ENCODE data around the gene TMEM184C. TPM values are rescaled to one million over a fixed set of nuclear protein-coding genes. Genes with fewer than 3 reads are reported as not detected.

TMEM184C gene
- total RNA-seq, 1 experiment from 2014 or later: 43.8 TPM

- Mint-ChIP-seq H3K27me3 (ENCODE audit: low read depth) (no peaks in the 10 kb centered on the region; the same call in 1 of the 2 replicates), H3K4me3 (no peak overlapping the region), H3K36me3 (ENCODE audit: insufficient read depth in 1 of 3, low read depth in 3 of 3) (peaks cover 25 to 40% (median 40%) of the 10 kb centered on the region in 3 experiments), H3K4me1 (peaks cover 12 to 21% of the 10 kb centered on the region in 2 experiments), H3K27ac (peak overlapping the region in 1 of 3 experiments; percentile 72; a peak in 1 of 7 replicates), H3K9me3 (0 out of 5 replicates have a peak, but pooled peaks cover 0 to 2% of the 10 kb centered on the region in 2 experiments)
- Histone ChIP-seq H4K91ac (ENCODE audit: insufficient read length, low read depth, low read length) (no peak overlapping the region), H3T11ph (ENCODE audit: low read length) (no peak overlapping the region), H3K23ac (ENCODE audit: insufficient read length, low read depth, low read length) (no peak overlapping the region), H2BK12ac (ENCODE audit: insufficient read length, low read depth, low read length) (no peak overlapping the region), H2AK5ac (ENCODE audit: insufficient read length, low read length) (no peak overlapping the region), H3K4ac (ENCODE audit: low read depth, low read length) (no peak overlapping the region), H2BK15ac (ENCODE audit: low read depth, low read length) (no peak overlapping the region), H3K27ac (ENCODE audit: insufficient read length, low read depth, low read length) (no peak overlapping the region), H3K79me1 (ENCODE audit: insufficient read depth, low read depth, low read length, poor library complexity, severe bottlenecking) (no peaks in the 10 kb centered on the region), H3K9ac (ENCODE audit: extremely low read depth, insufficient read length, low read length) (no peak overlapping the region), H2BK20ac (ENCODE audit: low read depth, low read length, poor library complexity, severe bottlenecking) (no peak overlapping the region), H3K23me2 (ENCODE audit: insufficient read length, low read depth, low read length, poor library complexity, severe bottlenecking) (no peaks in the 10 kb centered on the region), H3K18ac (ENCODE audit: insufficient read length, low read depth, low read length) (no peak overlapping the region), H4K5ac (ENCODE audit: insufficient read length, low read depth, low read length) (no peak overlapping the region), H3K4me2 (ENCODE audit: insufficient read depth, insufficient read length, low read length) (no peak overlapping the region), H2AFZ (ENCODE audit: low read length) (no peak overlapping the region), H2BK120ac (ENCODE audit: low read depth, low read length, poor library complexity, severe bottlenecking) (no peak overlapping the region), H3K27me3 (ENCODE audit: insufficient read depth, low read length) (no peaks in the 10 kb centered on the region), H3K9me3 (ENCODE audit: control insufficient read depth, low read depth, low read length) (no peaks in the 10 kb centered on the region), H3K4me1 (ENCODE audit: insufficient read depth, low read length) (no peaks in the 10 kb centered on the region), H3K56ac (ENCODE audit: insufficient read length, low read depth, low read length) (no peak overlapping the region), H4K8ac (replicated peaks; ENCODE audit: insufficient read length, low read depth, low read length) (no peak overlapping the region), H2BK5ac (ENCODE audit: insufficient read length, low read length) (no peak overlapping the region), H3K14ac (ENCODE audit: insufficient read depth, low read length) (no peak overlapping the region), H3K79me2 (ENCODE audit: insufficient read depth, low read length) (no peaks in the 10 kb centered on the region), H4K20me1 (ENCODE audit: control insufficient read depth, insufficient read depth, insufficient read length) (no peaks in the 10 kb centered on the region)
- TF ChIP-seq, protein P1, sequence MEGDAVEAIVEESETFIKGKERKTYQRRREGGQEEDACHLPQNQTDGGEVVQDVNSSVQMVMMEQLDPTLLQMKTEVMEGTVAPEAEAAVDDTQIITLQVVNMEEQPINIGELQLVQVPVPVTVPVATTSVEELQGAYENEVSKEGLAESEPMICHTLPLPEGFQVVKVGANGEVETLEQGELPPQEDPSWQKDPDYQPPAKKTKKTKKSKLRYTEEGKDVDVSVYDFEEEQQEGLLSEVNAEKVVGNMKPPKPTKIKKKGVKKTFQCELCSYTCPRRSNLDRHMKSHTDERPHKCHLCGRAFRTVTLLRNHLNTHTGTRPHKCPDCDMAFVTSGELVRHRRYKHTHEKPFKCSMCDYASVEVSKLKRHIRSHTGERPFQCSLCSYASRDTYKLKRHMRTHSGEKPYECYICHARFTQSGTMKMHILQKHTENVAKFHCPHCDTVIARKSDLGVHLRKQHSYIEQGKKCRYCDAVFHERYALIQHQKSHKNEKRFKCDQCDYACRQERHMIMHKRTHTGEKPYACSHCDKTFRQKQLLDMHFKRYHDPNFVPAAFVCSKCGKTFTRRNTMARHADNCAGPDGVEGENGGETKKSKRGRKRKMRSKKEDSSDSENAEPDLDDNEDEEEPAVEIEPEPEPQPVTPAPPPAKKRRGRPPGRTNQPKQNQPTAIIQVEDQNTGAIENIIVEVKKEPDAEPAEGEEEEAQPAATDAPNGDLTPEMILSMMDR (conservative IDR thresholded peaks at IDR 0.05): no peak
- no peak for DNase-seq
- WGBS (ENCODE audit: extremely low coverage, insufficient read length, low lambda C conversion rate): no CpG with 5 or more reads among the region's 3 CpGs
Observed at GRCh38 chr4:147644471-147644870, 27.3 kb downstream of the TMEM184C start.
